Upper lobe of left lung (tissue), 4 donors: ENCODE results near the gene TPPP.

Experiments
- CTCF ChIP-seq, 6 experiments: fragments of 450-650 bp in 4 of 6; fragments of 200-600 bp in 2 of 6; sonication (generic) in 2 of 6; IDR thresholded peaks; one replicate each; pipeline ENCODE4 v1.5.1; 2016 to 2019; ENCODE audit warnings: antibody characterized with exemption in 6 of 6
- EP300 ChIP-seq, 4 donors: sonication (generic); formaldehyde crosslinking; IDR thresholded peaks; one replicate each; pipeline ENCODE4 v1.5.1; 2017; ENCODE audit warnings: antibody characterized with exemption in 4 of 4, control low read depth in 2 of 4
- POLR2A ChIP-seq, 4 donors: fragments of 450-650 bp; IDR thresholded peaks; one replicate each; pipeline ENCODE4 v1.5.1; 2016 to 2017; ENCODE audit warnings: antibody characterized with exemption in 4 of 4, mild to moderate bottlenecking in 2 of 4
- POLR2AphosphoS5 ChIP-seq, 2 donors: sonication (generic); formaldehyde crosslinking; IDR thresholded peaks; one replicate each; pipeline ENCODE4 v1.5.1; 2017; ENCODE audit warnings: antibody characterized with exemption in 2 of 2

GRCh38 chr5:677131-678101, 15.7 kb downstream of the TPPP start:
- no peak for TF ChIP-seq CTCF (IDR thresholded peaks at IDR 0.05)
- no peak for TF ChIP-seq POLR2A (IDR thresholded peaks at IDR 0.05)
- TF ChIP-seq EP300 (IDR thresholded peaks at IDR 0.05): no peak
- no peak for TF ChIP-seq POLR2AphosphoS5 (IDR thresholded peaks at IDR 0.05)
